ENCODE measurements around the gene MYH1. TPM values are rescaled to one million over a fixed set of nuclear protein-coding genes. Genes with fewer than 3 reads are reported as not detected.

MYH1 gene
- total RNA-seq, 4 donors from 2014 or later = 0.16 to 0.88 (median 0.38) TPM; not detected in 1

DNA sequence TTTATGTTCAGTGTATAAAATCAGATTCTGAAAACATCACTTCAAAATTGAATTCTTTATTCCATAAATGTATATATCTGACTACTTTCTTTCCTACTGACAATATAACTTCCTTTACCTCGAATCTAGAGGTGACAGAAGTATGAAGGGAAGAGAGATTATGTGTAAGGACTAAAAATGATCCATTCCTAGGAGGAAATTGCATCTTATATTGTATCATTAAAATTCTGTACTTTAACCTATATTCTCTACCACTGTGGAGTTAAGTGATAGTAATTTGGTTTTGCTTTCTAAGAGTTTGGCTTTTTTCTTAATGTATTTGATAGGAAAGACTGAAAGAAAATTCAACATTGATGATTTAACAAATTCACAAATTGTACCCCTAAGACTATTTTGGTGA lies 60.4 kb downstream of the MYH1 start:
- TF ChIP-seq CTCF (IDR thresholded peaks at IDR 0.05; ENCODE audit: low read depth) = no peak

DNA sequence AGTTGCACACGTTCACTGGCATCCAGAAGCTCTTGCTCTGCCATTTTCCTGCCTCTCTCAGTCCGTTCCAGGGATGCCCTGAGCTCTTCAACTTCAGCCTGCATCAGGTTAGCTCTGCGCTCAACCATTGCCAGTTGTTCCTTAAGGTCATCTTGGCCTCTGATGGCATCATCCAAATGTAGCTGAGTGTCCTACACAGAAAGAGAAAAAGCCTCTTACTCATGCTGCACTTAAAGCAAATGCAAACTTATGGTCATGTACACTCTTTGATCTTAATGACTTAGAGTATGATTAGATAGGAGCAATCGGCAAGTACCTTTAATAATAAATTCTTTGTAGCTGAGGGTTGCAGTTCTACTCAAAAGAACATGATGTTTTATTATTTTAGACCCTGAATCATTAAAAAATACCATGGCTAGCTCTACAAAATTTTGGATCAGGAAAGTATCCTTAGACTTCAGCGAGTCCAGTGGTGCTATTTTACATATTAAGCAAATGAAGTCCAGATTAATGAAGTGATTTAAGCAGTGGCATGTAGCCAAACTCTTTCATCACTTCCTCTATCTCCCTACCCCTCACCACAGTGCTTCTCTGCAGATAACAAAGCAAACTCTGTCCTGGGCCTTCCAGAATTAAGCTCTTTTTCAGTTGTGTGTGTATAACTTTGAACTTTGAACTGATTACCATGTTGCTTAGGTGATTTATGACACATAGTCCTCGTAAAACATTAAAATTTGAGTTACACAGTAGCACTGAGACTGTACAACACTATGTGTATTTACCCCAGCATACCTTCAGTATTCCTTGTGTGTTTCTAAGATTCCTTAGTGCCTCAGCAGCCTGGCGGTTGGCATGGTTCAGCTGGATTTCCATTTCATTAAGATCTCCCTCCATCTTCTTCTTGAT lies 71.1 kb downstream of the MYH1 start:
- TF ChIP-seq CTCF (IDR thresholded peaks at IDR 0.05; ENCODE audit: low read depth) = no peak

Other genes starting within 250 kb of the MYH1 start
- not detected for gene MYH13, start 145.5 kb downstream of the MYH1 start, total RNA-seq
- gene MYH8, start 96.6 kb downstream of the MYH1 start, total RNA-seq = not detected
- gene MYH4, start 49.0 kb downstream of the MYH1 start, total RNA-seq = not detected
- not detected for gene MYH2, start 31.1 kb upstream of the MYH1 start, total RNA-seq
- gene MYH3, start 138.8 kb upstream of the MYH1 start, total RNA-seq = 1 to 10 TPM in 3 of 4 donors, under 1 TPM in 1; 0.82 to 4.0 (median 2.4) TPM
- gene SCO1, start 179.0 kb upstream of the MYH1 start, total RNA-seq = 10 to 100 TPM; 12.8 to 28.3 (median 21.0) TPM
- 10 to 100 TPM; 13.4 to 20.5 (median 16.2) TPM for gene ADPRM, start 179.1 kb upstream of the MYH1 start, total RNA-seq
- 10 to 100 TPM; 11.4 to 17.8 (median 14.1) TPM for gene TMEM220, start 211.5 kb upstream of the MYH1 start, total RNA-seq

All from subcutaneous adipose tissue (tissue), 4 donors.